Stomach smooth muscle (tissue), 2 donors: ENCODE results near the gene SLC2A9.

Experiments used
- H3K27ac ChIP-seq: one replicate; pipeline ENCODE4 v1.7.0; 2013; ENCODE audit warnings: mild to moderate bottlenecking, low read length, inconsistent platforms
- H3K27me3 ChIP-seq, 2 donors: one replicate each; pipeline ENCODE4 v1.7.0; 2013; ENCODE audit warnings: low read length in 2 of 2; ENCODE audit not compliant: insufficient read depth in 2 of 2, control insufficient read depth in 1 of 2
- H3K36me3 ChIP-seq, 2 donors: one replicate each; pipeline ENCODE4 v1.7.0; 2013; ENCODE audit warnings: low read length in 2 of 2; ENCODE audit not compliant: control insufficient read depth in 2 of 2, insufficient read depth in 2 of 2
- H3K4me1 ChIP-seq: one replicate; pipeline ENCODE4 v1.7.0; 2013; ENCODE audit warnings: low read length; ENCODE audit not compliant: control insufficient read depth, insufficient read depth
- H3K4me3 ChIP-seq, 2 donors: one replicate each; pipeline ENCODE4 v1.7.0; 2013; ENCODE audit warnings: low read length in 2 of 2
- H3K9ac ChIP-seq, 2 donors: one replicate each; pipeline ENCODE4 v1.7.0; 2013; ENCODE audit warnings: low read length in 2 of 2, mild to moderate bottlenecking in 1 of 2
- H3K9me3 ChIP-seq, 2 donors: one replicate each; pipeline ENCODE4 v1.7.0; 2013; ENCODE audit warnings: low read length in 2 of 2; ENCODE audit not compliant: control insufficient read depth in 2 of 2
- donor health status: healthy.
- donor health status: Pancreatic carcinoma.

SLC2A9 gene

GRCh38 chr4:10007436-10007740 is 13.9 kb downstream of the SLC2A9 start:
- no peaks in the 10 kb centered on the region for H3K9me3 ChIP-seq
- peaks cover 22% of the 10 kb centered on the region for H3K4me1 ChIP-seq
- H3K9ac ChIP-seq: no peak overlapping the region
- H3K27me3 ChIP-seq: no peaks in the 10 kb centered on the region
- H3K27ac ChIP-seq: no peak overlapping the region
- H3K4me3 ChIP-seq: no peak overlapping the region
- H3K36me3 ChIP-seq: no peaks in the 10 kb centered on the region

GRCh38 chr4:10006601-10007435 is 14.5 kb downstream of the SLC2A9 start:
- peaks cover 22% of the 10 kb centered on the region for H3K4me1 ChIP-seq
- no peaks in the 10 kb centered on the region for H3K9me3 ChIP-seq
- no peaks in the 10 kb centered on the region for H3K36me3 ChIP-seq
- no peak overlapping the region for H3K9ac ChIP-seq
- no peak overlapping the region for H3K4me3 ChIP-seq
- no peak overlapping the region for H3K27ac ChIP-seq
- no peaks in the 10 kb centered on the region for H3K27me3 ChIP-seq

- no peak overlapping the region for H3K9ac ChIP-seq
- no peaks in the 10 kb centered on the region for H3K9me3 ChIP-seq
- no peak overlapping the region for H3K27ac ChIP-seq
- peaks cover 22% of the 10 kb centered on the region for H3K4me1 ChIP-seq
- H3K36me3 ChIP-seq: no peaks in the 10 kb centered on the region
- H3K27me3 ChIP-seq: no peaks in the 10 kb centered on the region
- H3K4me3 ChIP-seq: no peak overlapping the region
Measured at GRCh38 chr4:10006231-10006600, 15.1 kb downstream of the SLC2A9 start.

- no peak overlapping the region for H3K27ac ChIP-seq
Measured at GRCh38 chr4:10005632-10006031, 15.7 kb downstream of the SLC2A9 start.

DNA sequence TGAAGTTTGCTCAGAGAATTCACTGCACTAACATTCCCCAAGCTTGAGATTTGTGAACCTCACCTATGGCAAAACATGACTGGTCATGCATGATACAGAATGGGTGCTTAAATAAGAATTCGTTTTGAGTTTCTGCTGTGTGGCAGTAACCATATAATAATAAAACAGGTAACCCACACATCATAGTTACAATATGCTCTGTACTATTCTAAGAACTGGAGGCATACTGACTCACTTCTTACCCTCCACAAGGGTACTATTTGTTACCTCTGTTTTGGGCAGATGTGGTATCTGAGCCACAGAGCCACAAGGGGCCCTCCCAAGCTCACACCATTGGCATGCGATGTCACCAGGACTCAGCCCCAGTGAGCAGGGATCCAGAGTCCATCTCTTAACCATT is 17.6 kb downstream of the SLC2A9 start:
- no peak overlapping the region for H3K4me3 ChIP-seq
- H3K4me1 ChIP-seq: peaks cover 22% of the 10 kb centered on the region
- H3K36me3 ChIP-seq: no peaks in the 10 kb centered on the region
- no peak overlapping the region for H3K27ac ChIP-seq
- H3K9me3 ChIP-seq: no peaks in the 10 kb centered on the region
- H3K9ac ChIP-seq: no peak overlapping the region
- no peaks in the 10 kb centered on the region for H3K27me3 ChIP-seq

More at GRCh38 chr4:10005632-10006031, 15.7 kb downstream of the SLC2A9 start:
- Histone ChIP-seq H3K4me3 (no peak overlapping the region), H3K36me3 (no peaks in the 10 kb centered on the region), H3K27me3 (no peaks in the 10 kb centered on the region), H3K9ac (no peak overlapping the region), H3K4me1 (peaks cover 22% of the 10 kb centered on the region), H3K9me3 (no peaks in the 10 kb centered on the region)

DNA sequence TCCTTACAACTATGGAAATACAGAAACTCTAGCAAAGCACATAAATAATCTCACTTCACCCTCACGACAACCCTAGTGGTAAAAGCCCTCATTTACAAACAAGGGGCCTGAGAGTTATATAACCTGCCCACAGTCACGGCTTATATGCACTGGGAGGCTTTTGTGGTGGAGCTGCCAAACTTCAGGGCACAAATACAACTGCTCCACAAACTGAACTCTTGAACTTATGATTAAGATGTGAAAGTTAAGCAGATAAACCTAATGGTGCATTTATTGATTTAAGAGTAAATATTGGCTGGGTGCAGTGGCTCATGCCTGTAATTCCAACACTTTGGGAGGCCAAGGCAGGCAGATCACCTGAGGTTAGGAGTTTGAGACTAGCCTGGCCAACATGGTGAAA is 19.0 kb downstream of the SLC2A9 start:
- Histone ChIP-seq H3K4me3 (no peak overlapping the region), H3K36me3 (no peaks in the 10 kb centered on the region), H3K9ac (no peak overlapping the region), H3K27ac (no peak overlapping the region), H3K4me1 (peaks cover 10% of the 10 kb centered on the region), H3K27me3 (no peaks in the 10 kb centered on the region), H3K9me3 (no peaks in the 10 kb centered on the region)

- H3K9ac ChIP-seq: no peak overlapping the region
- H3K9me3 ChIP-seq: no peaks in the 10 kb centered on the region
- no peak overlapping the region for H3K27ac ChIP-seq
- H3K27me3 ChIP-seq: no peaks in the 10 kb centered on the region
- H3K4me1 ChIP-seq: peaks cover 5% of the 10 kb centered on the region
- H3K4me3 ChIP-seq: no peak overlapping the region
- H3K36me3 ChIP-seq: no peaks in the 10 kb centered on the region
Measured at GRCh38 chr4:10001757-10002156, 19.5 kb downstream of the SLC2A9 start.

DNA sequence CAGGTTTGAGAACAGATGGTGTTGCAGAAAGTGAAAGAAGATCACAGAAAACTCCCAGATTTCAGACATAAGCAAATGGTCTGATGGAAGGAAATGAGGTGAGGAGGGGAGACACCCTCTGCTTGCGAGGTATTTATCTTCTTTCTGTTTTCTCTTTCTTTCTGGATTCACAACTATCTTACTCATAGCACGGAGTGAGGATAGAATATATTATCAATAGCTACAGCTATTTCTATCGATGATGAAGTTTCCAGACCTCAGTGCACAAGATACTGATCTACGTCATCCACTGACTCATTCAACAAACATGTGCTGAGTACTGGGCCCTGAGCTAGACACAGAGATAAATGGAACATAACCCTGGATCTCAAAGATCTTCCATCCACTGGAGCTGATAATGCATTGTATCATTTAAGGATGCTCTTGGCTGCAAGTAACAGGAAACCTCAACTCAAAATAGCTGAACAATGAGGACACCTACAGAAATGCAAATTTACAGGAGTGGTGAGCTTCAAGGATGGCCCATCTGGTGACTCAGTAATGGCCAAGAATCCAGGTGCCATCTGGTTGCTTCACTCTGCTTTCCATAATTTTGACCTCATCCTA is 21.2 kb downstream of the SLC2A9 start:
- Histone ChIP-seq H3K9me3 (no peaks in the 10 kb centered on the region), H3K4me1 (peaks cover 2% of the 10 kb centered on the region), H3K27me3 (no peaks in the 10 kb centered on the region), H3K27ac (no peak overlapping the region), H3K9ac (no peak overlapping the region), H3K36me3 (no peaks in the 10 kb centered on the region), H3K4me3 (no peak overlapping the region)

GRCh38 chr4:9997886-9998285 is 23.4 kb downstream of the SLC2A9 start:
- Histone ChIP-seq H3K4me3 (no peak overlapping the region), H3K27me3 (no peaks in the 10 kb centered on the region), H3K27ac (no peak overlapping the region), H3K9ac (no peak overlapping the region), H3K4me1 (peaks cover 2% of the 10 kb centered on the region), H3K9me3 (no peaks in the 10 kb centered on the region), H3K36me3 (no peaks in the 10 kb centered on the region)

DNA sequence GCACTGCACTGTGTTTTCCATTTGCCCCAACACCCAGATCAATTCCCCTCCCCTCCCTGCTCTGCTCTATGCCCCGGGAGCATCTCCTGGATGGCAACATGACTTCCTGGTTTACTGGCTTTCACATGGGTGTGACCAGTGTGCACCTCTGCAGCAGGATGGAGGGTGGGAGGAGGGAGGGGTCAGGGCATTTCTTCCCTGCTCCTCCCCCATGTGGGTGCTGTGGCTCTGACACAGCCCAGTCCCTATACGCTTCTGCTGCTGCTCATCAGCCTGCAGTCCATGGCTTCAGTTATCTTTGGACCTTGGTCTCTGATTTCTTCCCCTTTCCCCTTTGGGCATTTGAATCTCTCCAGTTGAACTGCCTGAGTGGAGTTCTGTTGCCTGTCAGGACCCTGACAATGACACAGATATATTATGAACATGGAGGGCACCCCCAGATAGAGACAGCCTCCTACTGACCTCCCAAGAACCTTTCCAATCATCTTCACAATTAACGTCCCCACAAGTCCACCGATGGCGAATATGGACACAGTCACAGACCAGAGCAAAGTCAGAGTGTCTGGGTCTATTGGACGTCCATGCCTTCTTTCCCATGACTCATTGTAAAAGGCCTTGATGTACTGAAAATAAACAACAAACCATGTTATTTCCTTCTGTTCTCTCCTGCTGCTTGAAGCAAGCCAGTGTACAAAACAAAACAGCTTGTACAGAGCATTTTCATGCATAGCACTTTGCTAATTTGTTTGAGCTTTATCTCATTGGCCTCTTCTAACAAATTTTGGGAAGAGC is 24.8 kb downstream of the SLC2A9 start:
- peaks cover 2% of the 10 kb centered on the region for H3K4me1 ChIP-seq
- H3K9ac ChIP-seq: no peak overlapping the region
- no peak overlapping the region for H3K4me3 ChIP-seq
- no peak overlapping the region for H3K27ac ChIP-seq
- no peaks in the 10 kb centered on the region for H3K36me3 ChIP-seq
- H3K27me3 ChIP-seq: no peaks in the 10 kb centered on the region
- H3K9me3 ChIP-seq: no peaks in the 10 kb centered on the region
